Left cardiac atrium (tissue), 4 donors: Measurements from ENCODE around the gene CENPB. TPM values are rescaled to one million over a fixed set of nuclear protein-coding genes. Genes with fewer than 3 reads are reported as not detected.
A peak's percentile ranks its signal among the peaks of the same experiment; 100 is the strongest.

ENCODE experiments used
- ATAC-seq, 2 donors: fragments of 200-7000 bp; cut with Tn5 transposase; one replicate each; pipeline ENCODE4 v1.9.1; 2020; ENCODE audit warnings: mild to moderate bottlenecking in 2 of 2, moderate library complexity in 2 of 2
- DNase-seq: peaks from one replicate; pipeline ENCODE4 v3.0.0-alpha.2; 2020
- intact Hi-C, 2 donors: fragments of 100-400 bp; cut with DNase I; formaldehyde crosslinking; loops; one replicate each; pipeline versions ENCODE4 v1.14.1 to v1.15.1; 2022 to 2023
- total RNA-seq, 2 donors: library from RNA; stranded (reverse); fragmentation: NEBNext Ultra II Directional; extraction: Animal tissue kit (Norgen Biotek cat#: 25700); gene quantifications; one replicate each; pipeline ENCODE4 v1.2.1, GENCODE V29; 2021
- donor health status: DM: no; HTN: yes; CAD: no.
- donor health status: DM: no; HTN: yes; CAD: no; lungs with severe emphysema.
- donor health status: DM: yes; HTN: yes; CAD: no.
- donor health status: Dilated cardiomyopathy.

CENPB gene
- total RNA-seq, 2 donors from 2014 or later, result 70.8 to 93.6 TPM

DNA sequence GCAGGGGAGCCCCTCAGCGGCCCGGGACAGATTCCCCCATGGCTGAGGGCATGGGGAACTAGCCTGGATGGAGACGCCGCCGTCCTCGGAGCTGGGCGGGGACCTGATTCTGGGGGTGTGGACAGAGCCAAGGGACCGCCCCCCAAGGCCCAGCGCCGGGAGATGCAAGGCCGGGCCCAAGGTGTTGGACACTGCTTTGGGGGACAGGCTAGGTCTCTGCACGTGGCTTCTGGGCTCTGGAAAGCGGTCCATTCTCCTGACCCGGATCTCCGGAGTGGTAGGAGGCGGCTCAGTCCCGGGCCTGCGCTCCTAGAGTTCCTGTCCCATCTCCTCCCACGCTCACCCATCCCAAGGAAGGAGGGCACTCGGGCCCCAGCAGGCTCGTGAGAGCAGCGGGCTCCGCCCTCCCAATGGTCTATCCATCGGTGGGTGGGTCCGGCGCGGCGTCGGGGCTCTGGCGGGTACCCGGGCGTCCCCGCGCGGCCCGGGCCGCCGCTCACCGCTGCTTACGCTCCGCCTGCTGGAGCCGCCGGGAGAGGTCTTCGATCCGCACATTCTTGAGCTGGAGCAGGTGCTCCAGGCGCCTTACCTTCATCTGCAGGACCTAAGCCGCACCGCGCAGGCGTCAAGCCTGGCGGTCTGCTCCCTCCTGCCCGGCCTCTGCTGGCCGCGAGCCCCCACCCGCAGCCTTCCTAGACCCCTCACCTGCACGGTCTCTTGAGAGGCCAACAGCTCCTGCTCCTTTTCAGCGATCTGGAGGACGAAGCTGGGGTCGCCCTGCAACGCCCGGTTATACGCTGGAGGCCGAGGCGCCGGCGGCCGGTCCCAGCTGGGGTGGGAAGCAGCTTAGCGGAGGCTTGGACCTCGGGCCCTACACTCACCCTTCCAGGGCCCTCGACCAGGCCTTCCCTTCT, 8.6 kb downstream of the CENPB start:
- intact Hi-C loops, result no loop called here

DNA sequence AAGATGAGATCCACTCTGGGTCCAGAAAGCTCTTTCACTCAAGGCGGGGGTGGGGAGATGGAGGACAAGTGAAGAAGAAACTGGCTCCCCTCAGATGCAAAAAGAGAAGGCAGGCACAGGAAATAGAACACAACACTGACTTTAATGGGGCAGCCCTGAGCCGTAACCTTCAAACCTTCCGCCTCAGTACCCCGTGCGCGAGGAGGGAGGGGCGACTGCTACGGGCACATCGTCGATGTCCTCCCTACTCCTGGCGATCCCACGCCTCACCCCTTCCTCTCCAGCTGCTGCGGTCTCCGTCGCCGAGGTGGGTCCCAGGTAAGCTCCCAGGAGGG, 9.2 kb downstream of the CENPB start:
- intact Hi-C loops, result no loop called here
- ATAC-seq (peak in 1 of 2 donors; percentile 4), DNase-seq (no peak)

More for the DNA sequence above, 8.6 kb downstream of the CENPB start:
- DNase-seq, result peak; percentile 79
- peak; percentile 73 to 82 for ATAC-seq

DNA sequence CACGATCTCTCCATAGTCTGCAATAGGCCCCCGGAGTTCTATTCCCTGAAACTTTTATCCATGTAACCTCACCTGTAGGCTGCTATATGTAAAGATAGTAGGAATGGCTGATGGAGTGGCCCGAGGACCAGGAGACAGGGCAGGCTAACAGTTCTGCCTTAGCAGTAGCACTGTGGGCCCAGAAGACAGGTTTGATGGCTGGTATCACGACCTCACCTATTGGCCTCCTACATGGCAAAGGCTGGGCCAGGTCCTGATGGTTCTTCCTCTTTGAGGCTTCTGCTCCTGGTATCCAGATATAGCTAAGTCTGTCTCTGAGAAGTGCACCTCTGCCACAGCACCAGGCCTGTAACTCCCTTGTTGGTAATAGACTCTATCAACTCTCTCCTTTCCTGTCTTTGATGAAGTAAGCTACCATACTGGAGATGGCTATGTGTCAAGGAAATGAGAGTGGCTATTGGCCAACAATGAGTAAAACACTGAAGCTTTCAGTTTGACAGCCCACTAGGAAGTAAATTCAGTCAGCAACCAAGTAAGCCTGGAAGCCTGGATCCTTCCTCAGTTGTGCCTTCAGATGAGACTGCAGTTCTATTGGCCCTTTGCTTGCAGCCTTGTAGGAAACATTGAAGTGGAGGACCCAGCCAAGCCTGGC, 11.0 kb downstream of the CENPB start:
- DNase-seq, result no peak
- intact Hi-C loops, result no loop called here
- no peak for ATAC-seq

DNA sequence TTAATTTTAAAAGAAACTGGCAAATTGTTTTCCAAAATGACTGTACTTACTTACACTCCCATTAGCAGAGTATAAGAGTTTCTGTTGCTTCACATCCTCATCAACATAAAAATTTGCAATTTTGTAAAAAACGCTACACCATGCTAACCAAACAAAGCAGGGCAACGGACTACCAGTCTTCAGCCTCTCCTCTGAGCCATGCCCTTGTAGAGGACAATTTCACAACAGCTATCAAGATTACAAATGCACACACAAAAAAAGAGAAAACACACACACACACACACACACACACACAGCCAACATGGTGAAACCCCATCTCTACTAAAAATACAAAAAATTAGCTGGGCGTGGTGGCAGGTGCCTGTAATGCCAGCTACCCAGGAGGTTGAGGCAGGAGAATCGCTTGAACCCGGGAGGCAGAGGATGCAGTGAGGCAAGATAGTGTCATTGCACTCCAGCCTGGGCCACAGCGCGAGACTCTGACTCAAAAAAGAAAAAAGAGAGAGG, 14.9 kb downstream of the CENPB start:
- ATAC-seq (no peak), DNase-seq (no peak)
- intact Hi-C loops, result no loop called here

DNA sequence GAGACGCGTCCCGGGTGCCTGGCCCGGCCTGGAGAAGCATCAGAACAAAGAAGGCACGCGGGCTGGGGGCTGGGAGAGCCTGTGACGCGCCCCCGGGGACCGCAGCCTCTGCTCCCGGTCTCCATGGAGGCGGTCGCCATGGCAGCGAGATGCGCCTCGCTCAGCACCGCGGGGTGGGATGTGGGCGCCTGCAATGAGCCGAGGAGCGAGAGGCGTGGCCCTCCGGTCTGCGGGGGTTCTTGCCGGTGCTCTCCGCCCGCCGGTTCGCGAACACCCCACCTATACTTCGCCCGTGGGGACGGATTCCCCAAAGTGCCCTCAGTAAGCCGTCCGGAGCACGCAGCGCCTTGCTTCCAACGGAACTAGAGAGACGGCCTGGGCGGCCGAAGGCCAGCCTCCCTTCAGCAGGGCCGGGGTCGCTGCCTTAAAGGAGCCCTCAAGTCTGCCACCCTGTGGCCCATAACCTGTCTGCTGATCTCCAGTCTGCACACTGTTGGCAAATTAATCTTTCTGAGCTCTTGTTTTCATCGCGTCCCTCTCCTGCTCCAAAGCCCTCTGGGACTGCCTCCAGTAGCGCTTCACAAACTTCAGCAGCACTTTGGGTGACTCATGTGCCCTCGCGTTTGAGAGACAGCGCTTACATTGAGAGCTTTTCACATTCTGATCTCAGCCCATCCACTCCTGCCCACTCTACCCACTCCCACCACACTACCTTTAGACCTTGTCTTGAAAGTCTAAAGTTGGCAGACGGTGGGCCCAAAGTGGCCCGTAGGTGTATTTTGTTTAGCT, 18.0 kb downstream of the CENPB start:
- intact Hi-C loops, result loop anchor here in 1 of 2 donors (10.0 kb wide), 1 partner anchor 94 kb away; no protein-coding TSS in a partner anchor
- ATAC-seq (peak; percentile 51 to 67), DNase-seq (peak; percentile 79)

DNA sequence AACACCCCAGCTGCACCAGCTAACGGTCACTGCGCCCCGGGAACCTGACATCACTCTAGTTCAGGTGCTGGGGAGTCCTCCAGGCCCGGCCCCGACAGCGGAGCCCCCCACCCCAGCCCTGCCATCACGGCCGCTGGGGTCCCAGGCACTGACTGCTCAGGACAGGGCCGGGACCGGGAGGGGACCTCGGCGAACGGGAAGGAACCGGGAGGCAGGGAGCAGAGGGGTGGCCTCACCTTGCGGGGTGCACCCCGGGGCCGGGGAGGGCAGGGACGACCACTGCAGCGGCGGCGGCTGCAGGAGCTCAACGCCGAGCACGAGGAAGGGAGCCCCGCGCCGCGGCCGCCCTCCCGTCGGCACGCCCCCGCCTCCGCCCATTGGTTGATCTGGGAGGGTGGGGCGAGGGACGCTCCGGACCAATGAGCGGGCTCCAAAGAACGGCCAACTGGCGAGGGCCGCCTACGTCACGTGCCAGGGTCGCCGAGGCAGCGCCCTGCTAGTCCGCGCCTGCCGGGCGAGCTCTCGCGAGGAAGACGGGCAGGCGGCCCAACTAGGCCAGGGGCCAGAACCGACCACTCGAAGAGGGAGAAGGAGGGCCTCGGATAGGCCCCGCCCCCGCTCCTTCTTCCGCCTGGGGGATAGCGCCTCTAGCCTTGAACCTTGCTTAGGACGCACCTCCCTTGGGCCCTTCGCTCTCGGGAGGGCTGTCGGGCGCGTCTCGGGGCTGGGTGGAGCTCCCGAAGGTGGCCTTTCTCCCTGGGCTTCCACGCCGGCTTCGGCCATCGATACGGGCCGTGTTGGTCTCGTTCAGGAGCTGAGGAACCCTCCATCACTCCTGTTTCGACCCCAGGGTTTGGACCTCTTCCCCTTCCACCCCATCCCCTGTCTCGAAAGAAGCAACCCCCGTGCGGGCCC, 18.9 kb downstream of the CENPB start, which contains the start of gene ADISSP:
ADISSP (minus strand) TSS at position 327 of the 915 bp plus-strand sequence. CDS start 7,653 bp downstream, outside the sequence.
- intact Hi-C loops, result loop anchor here in 1 of 2 donors (10.0 kb wide), 1 partner anchor 93 kb away; no protein-coding TSS in a partner anchor
- ATAC-seq (peak; percentile 96), DNase-seq (peak; percentile 99)

DNA sequence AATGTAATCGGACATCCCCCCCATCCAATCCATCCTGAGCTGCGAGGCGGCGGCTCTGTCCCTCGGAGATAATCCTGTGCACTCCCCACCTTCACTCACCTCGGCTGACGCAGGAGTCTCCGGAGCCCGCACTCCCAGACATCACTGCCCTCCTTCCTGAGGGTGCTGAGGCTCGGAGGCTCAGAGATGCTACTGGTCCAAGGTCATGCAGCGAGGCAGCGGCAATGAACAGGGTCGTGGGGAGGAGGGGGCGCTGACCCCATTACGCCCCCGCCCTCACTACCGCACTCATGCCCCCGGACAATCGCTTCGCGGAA, 19.5 kb downstream of the CENPB start:
- ATAC-seq, result peak in 1 of 2 donors; percentile 5
- no peak for DNase-seq
- intact Hi-C loops, result loop anchor here in 1 of 2 donors (10.0 kb wide), 1 partner anchor 92 kb away; no protein-coding TSS in a partner anchor

DNA sequence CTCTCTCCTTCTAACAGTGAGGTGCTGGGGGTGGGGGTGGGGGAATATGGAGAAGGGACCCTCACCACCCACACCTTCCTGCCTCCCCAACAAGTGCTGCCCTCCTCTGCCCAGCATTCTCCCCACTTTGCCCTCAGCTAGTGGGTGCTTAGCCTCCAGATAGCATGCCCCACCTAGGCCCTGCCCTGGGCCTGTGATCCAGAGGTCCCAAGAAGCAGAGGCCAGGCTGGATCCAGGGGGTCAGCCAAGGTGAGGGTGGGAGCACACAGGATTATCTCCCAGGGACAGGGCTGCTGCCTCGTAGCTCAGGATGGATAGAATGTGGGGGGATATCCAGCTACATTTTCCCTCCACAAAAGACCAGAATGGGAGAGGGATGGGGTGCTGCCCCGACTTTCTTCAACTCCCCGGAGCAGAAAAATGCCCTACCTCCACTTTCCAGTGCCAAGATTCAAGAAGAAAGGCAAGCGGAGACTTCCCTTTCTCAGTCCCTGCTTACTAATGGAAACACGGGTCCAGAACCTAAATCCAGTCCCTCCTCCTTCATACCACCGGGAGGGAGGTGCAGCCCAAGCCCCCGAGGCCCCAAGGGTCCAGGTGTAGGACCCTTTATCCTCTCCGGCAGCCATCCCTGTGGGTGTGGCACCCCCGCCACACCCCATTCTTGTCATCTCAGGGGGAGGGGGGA, 20.0 kb downstream of the CENPB start:
- intact Hi-C loops, result loop anchor here in 1 of 2 donors (10.0 kb wide), 1 partner anchor 92 kb away; no protein-coding TSS in a partner anchor
- DNase-seq (peak; percentile 19), ATAC-seq (no peak)

DNA sequence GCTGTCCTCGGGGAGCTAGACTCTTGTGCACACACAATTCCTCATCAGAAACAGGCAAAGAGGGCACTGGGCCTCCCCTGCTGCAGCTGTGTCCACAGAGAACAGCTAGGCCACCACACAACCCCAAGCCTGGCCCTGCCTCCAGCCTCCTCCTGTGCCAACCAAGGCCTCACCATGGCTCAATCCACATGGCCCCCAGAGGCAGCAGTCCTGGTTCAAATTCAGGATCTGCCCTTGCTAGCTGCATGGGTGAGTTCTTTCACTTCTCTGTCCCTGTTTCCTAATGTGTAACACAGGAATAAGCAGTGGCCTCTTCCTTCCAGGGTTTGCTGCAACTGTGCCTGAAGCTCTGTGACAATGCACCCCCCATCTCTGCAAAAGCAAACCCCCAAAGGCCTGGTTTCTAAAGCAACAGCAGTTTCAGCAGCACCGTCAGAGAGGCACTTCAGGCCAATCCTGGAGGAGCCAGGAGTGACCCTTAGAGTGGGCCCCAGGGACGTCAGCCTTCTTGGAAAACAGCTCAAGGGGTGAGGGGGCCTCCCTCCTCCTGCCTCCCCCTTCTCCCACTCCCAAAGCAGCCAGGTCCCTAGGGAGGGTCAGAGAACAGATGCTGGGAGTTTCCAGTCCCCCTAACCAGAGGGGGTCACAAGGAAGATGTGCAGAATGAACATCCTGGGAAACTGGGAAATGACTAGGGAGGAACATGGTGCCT, 21.2 kb downstream of the CENPB start:
- peak in 1 of 2 donors; percentile 3 for ATAC-seq
- DNase-seq, result peak; percentile 25
- intact Hi-C loops, result loop anchor here in 1 of 2 donors (10.0 kb wide), 1 partner anchor 91 kb away; no protein-coding TSS in a partner anchor

DNA sequence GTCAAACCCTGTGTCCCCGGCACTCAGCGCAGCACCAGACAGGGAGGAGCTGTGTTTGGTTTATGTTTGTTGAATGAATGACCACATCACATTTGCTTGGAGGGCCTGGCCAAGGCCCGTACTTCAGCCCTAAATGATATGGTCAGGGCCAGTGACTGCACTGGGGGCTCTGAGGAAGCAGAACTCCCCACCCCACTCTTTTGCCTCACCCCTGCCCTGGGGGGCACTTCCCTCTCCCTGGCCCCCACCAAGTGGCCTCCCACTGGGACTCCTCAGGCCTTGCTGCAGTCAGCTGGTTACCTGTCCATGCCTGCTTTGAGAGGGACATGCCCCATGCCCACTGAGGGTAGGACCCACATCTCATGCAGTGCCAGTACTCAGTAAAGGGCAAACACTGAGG, 21.9 kb downstream of the CENPB start:
- ATAC-seq (no peak), DNase-seq (peak; percentile 6)
- intact Hi-C loops, result loop anchor here in 1 of 2 donors (10.0 kb wide), 1 partner anchor 90 kb away; no protein-coding TSS in a partner anchor

DNA sequence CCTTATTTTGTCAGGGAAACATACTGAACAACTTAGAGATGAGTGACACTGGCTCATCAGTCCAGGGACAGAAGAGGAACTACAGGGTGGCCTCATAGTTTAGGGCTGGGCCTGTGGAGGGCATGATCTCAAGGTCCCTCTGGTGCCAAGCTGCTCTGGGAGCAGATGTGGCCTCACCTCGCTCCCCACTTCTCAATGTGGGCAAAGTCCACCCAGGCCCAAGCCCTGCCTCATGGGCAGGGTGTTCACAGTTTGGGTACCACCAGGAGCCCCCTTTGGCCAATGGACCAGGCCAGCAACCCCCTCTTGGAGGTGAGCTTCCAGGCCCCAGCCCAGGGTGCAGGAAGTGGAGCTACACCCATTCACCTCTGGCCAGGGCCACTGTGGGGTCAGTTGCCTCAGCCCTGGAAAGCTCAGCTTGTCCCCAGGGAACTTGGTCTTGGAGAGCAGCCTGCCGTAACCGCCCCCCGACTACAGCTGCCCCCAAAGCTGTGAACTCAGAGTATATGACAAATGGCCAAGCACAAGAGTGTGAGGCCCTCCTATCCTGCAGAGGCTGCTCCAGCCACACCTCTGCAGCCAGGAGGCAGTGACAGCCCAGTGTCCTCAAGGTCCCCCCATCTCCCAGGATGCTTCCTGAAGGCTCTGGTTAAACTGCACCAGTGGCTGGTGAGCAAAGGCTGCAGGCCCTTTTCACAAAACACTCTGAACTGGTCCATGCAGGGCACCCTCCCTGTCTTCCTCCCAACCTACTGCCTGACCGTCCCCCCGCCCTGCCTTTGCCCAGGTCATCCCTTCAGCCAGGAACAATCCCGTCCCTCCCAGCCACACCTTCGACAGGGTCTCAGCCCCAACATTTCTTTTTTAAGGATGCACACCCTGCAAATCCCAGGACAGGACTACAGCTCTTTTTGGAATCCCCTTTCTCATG, 22.6 kb downstream of the CENPB start:
- intact Hi-C loops, result loop anchor here in 1 of 2 donors (10.0 kb wide), 1 partner anchor 89 kb away; no protein-coding TSS in a partner anchor
- ATAC-seq (no peak), DNase-seq (peak; percentile 16)

DNA sequence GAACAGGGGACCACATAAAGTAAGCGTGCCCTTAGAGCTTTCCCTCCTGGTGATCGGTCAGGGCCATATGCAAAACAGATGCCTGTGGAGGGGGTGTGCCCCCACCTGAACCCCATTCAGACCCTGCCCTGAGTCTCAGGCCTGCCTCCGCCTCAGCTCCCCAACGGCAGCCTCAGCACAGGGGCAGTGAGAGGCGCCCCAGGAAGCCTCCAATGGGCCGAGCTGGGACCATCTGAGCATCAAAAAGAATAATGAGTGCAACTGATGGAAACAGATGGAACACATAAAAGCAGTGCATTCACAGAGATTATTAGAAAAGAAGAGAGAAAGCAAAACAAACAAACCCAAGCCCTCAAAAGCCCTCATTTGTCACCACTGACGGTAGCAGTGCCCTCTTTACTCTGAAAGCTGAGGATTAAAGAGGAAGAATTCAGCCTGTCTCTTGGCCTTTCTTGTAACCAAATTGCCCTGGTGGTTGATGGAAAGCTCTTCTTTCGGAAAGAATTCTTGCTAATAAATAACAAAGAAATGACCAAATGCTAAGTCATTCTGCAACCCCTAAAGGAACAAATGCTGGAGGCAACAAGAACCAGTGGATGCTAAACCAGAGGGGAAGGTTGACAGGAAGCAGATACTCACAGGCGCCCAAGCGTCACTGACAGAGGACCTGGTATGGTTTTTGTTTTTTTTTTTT, 25.7 kb downstream of the CENPB start:
- intact Hi-C loops, result loop anchor here in 1 of 2 donors (10.0 kb wide), 1 partner anchor 86 kb away; no protein-coding TSS in a partner anchor
- DNase-seq (no peak), ATAC-seq (no peak)

DNA sequence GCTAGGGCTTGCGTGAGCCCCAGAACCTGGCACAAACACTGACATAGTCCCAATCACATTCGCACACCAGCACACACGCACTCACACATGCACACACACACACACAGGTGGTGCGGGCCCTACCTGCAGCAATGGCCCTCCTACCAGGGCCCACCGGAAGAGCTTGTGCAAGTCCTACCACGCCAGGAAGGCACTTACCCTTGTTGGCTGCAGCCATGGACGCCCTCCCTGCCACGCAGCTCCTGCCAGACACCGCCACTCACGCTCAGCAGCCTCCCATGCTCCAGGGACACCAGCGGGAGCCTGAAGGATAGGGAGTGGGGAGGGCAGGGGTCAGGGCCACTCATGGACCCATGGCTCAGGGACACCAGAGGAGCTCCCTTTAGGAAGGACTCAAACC, 26.7 kb downstream of the CENPB start:
- intact Hi-C loops, result loop anchor here in 1 of 2 donors (10.0 kb wide), 1 partner anchor 85 kb away; no protein-coding TSS in a partner anchor
- DNase-seq (no peak), ATAC-seq (no peak)

DNA sequence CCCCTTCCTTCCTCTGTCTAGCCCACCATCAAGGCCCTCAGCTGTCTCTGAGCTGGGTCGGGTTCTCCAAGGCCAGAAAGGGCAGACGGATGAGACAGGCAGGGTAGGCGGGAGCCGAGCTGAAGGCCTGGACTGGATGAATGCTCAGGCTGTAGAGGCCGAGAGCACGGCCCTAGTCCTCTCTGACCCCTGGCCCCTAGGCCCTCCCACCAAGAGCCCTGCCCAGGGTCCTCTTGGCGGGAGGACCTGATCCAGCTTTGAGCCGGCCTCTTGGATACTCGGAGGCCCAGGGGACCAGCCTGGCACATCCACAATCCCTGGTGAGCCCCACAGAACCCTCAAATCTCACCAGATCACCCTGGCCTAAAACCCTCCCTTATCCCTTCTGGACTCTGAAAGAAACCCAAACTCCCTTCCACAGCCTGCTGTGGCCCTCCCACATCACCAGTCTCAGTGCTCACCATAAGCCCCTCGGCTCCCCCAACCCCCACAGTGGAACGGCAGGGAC, 27.2 kb downstream of the CENPB start:
- ATAC-seq (peak; percentile 7 to 31), DNase-seq (no peak)
- intact Hi-C loops, result no loop called here

DNA sequence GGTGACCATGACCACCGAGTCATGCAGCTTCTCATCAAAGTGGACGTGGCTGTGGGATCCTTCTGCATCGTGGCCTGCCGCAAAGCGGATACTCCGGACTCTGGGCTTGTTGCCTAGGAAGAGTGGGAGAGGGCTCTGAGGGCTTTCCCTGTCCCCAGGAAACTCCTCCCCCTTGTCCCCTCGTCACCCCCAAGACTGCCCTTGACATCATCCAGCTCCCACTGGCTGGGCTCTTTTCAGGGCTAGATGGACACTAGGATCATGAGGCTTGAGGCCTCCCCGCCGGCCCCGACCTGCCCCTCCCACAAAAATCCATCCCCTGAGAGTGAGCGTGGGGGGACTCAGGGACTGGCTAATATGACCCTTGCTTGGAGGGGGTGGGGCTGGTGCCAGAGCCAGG, 28.0 kb downstream of the CENPB start:
- intact Hi-C loops, result no loop called here
- no peak for DNase-seq

More for the DNA sequence above, 28.0 kb downstream of the CENPB start:
- ATAC-seq, result peak; percentile 9 to 36
